Measurements from ENCODE around the gene TRO.

GRCh38 chrX:54978448-54978847 is 57.8 kb downstream of the TRO start:
- TF ChIP-seq POLR2A (IDR thresholded peaks at IDR 0.05; ENCODE audit: low read length) (no peak), GATA1 (IDR thresholded peaks at IDR 0.05; ENCODE audit: low read depth, low read length) (no peak)

Data from erythroblast (primary cell).